DMS153 (cell line): ENCODE results near the gene ATP5F1D.

Experiments used
- DNase-seq: peaks from one replicate; lab custom pipeline; 2025; lab: John Stamatoyannopoulos, UW

The ATP5F1D gene

GRCh38 chr19:1270854-1271527, 29.4 kb downstream of the ATP5F1D start:
- no peak for DNase-seq

- DNase-seq, result no peak
Measured at GRCh38 chr19:1271528-1272422, 30.2 kb downstream of the ATP5F1D start.

DNA sequence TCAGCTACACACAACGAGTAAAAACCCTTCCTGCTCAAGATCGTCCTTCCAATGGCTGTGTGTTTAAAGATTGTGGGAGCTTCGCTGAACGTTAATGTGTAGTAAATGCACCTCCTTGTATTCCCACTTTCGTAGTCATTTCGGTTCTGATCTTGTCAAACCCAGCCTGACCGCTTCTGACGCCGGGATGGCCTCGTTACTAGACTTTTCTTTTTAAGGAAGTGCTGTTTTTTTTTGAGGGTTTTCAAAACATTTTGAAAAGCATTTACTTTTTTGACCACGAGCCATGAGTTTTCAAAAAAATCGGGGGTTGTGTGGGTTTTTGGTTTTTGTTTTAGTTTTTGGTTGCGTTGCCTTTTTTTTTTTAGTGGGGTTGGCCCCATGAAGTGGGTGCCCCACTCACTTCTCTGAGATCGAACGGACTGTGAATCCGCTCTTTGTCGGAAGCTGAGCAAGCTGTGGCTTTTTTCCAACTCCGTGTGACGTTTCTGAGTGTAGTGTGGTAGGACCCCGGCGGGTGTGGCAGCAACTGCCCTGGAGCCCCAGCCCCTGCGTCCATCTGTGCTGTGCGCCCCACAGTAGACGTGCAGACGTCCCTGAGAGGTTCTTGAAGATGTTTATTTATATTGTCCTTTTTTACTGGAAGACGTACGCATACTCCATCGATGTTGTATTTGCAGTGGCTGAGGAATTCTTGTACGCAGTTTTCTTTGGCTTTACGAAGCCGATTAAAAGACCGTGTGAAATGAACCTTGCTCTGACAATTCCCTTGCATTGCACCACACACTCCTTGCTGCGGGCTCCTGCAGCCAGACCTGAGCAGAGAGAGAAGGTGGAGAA, 31.1 kb downstream of the ATP5F1D start:
- no peak for DNase-seq

GRCh38 chr19:1273263-1274041, 31.9 kb downstream of the ATP5F1D start:
- no peak for DNase-seq

DNA sequence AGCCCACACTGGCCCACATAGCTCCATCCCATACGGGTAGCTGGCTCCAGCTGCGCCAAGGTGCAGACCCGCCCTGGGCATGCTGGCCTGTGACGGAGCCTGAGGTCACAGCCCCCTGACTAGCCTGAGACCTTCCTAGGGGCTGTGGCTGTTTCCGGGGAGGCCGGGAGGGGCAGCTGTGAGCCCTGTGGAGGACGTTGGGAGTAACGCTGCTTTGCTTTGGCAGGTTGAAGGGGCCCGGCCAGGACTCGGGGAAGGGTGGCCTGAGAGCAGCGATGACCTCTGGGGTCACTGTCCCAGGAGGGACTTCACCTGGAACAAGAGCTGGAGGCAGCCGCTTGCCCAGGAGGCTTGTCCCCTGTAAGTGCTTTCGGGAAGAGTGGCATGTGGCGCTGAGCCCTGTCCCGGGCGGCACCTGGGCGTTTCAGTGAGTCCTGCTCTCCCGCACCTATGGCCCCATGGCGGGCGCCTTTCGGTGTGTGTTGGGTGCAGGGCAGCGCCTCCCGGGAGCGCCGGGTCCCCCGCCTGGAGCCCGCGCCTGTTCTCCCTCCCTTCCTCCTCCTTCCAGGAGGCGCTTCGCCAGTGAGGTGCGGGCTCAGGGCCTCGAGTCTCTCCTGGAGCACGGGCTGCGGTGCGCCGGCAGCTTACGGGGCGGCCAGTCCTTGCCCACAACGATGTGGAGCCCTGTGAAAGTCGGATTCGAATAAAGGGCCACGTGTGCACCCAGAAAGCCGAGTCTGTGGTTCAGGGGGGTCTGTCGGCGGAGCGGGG, 32.7 kb downstream of the ATP5F1D start:
- no peak for DNase-seq

DNA sequence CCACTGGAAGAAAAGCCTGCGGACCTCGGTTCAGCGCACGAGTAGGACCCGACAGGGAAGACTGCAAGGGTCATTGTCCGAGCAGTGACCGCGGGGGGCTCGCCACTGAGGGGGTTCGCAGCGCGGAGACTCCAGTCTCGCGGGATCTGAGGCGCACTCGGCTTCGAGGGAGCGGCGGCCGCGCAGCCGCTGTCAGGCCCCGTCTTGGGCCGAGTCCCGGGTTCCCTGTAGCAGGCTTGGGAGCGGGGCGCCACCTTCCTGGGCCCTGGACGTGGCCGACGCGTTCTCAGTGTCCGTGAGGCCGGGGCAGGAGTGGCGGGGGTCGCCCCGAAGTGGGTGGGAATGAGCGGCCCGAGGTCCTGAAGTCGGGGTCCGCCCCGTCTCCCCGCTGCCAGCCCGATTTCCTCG, 33.3 kb downstream of the ATP5F1D start:
- no peak for DNase-seq

DNA sequence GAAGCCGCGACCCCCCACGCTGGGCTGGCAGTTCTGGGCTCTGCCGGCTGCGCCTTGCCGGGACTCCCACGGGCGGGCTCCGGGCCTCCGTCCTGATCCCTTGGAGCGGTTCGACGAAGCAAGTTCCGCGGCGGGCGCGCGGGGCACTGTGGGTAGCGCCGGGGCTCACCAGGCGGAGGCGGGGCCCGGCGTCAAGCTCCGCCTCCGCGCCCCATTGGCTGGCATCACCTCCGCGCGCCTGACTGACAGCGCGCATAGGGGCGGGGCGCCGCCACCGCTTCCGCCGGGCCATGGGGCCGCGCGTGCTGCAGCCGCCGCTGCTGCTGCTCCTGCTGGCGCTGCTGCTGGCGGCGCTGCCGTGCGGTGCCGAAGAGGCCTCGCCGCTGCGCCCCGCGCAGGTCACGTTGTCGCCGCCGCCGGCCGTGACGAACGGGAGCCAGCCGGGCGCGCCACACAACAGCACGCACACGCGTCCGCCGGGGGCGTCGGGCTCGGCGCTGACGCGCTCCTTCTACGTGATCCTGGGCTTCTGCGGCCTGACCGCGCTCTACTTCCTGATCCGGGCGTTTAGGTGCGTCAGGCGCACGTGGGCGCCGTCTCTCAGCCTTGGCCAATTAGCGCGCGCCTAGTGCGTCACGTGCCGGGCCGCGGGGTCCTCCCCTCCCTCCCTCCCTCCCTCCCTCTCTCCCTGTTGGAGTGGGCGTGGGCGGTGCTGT, 33.9 kb downstream of the ATP5F1D start, which contains the start of gene FAM174C:
FAM174C (plus strand) TSS at position 271 of the 716 bp plus-strand sequence; CDS start at position 291, 20 bp downstream.
- peak; percentile 62 for DNase-seq

DNA sequence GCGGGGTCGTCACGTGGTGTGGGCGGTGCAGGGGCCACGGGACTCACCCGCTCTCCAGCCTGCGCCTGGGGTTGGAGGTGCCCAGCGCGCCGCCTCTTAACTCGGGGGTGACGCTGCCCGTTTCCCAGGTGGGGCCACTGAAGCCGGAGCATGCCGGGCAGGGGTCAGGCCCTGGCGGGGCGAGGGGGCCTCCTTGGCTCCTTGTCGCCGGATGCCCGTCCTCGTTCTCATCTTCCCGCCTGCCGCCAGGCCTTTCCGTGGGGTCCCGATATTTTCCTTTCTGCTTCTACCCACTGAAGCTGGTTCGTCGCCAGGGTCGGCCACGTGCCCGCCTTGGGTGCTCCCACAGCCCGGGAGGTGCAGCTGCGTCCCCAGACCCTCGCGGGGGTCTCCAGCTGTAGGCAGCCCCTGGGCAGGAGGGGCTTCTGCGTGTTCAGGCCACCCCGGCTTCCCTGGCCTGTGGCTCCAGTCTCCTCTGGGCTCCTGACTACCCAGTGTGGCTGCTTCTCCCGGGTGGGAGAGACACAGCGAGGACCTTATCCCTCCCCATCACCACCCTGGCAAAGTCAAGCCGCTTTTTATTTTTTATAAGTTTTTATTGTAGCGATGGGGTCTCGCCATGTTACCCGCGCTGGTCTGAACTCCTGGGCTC, 34.6 kb downstream of the ATP5F1D start:
- no peak for DNase-seq

DNA sequence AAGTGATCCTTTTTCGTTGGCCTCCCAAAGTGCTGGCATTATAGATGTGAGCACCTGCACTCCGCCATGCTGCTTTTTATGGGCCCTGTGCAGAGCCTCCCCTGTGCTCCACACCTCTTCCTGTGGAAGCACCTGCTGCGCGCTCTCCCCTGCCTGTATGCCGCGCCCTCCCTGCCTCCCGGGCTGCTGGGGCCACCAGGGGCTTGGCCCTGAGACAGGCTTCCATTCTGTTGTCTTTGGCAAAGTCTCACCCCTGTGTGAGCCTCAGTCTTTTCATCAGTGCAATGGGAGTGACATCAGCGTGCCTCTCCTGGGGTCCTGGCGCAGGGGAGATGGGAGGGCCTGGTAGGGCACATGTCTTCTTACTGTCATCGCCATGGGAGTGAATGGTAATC, 35.1 kb downstream of the ATP5F1D start:
- DNase-seq, result no peak

GRCh38 chr19:1277061-1277460, 35.5 kb downstream of the ATP5F1D start:
- no peak for DNase-seq

DNA sequence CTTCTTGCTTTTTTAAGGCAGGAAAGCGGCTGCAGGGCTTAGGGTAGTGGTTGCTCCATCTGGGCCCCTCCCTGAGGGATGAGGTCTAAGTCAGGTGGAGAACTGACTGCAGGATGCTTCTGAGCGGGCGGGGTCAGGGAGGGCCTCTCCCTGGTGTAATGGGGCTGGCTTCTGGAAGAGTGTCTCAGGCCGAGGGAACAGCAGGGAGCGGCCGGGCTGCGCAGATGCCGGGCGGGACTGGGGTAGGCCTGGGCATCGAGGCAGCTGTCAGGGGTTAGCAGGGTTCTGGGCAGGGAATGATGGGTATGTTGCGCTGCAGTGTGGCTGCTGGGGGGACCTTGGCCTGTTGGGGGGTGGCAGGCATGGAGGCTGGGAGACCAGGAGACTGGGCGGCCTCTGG, 36.5 kb downstream of the ATP5F1D start:
- DNase-seq, result no peak

DNA sequence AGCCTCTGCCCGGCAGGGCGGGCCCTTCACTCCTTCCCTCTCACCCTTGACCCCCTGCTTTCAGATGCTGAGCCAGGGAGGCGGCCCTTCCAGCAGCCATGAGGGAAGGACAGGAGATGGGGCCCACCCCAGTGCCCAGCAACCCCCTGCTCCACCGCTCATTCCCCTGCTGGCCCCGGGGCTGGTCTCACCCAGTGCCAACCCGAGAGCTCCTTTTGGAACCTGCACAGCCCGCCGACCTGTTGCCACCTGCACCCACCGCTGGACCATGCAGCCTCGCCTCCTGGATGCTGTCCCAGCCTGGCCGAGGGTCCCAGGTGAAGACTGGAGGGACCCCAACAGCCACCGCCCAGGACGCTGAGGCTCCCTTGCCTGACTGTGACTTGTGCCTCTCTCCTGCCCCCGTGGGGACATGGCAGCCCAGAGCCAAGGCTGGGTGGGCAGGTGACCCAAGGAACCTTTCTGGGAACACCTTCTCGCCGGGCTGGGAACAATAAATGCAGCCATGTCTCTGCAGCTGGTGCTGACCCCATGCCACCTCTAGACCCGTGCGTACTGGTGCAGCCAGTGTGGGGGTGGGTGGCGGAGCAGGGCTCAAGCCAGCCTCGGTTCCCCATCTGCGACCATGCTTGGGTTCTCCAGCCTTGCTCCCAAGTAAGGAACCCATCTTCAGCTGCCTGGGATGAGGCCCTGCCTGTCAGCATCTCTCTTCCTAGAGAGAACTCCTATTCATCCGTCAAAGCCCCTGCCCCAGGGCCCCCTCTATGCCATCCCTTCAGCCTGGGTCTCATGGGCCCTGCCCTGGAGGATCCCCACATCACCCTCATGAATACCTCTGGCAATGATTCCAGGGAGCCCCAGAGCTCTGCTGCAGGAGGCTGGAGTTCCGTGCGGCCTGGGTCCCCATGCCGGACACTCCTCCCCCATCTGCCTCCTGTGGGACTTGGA, 37.4 kb downstream of the ATP5F1D start:
- DNase-seq, result no peak

DNA sequence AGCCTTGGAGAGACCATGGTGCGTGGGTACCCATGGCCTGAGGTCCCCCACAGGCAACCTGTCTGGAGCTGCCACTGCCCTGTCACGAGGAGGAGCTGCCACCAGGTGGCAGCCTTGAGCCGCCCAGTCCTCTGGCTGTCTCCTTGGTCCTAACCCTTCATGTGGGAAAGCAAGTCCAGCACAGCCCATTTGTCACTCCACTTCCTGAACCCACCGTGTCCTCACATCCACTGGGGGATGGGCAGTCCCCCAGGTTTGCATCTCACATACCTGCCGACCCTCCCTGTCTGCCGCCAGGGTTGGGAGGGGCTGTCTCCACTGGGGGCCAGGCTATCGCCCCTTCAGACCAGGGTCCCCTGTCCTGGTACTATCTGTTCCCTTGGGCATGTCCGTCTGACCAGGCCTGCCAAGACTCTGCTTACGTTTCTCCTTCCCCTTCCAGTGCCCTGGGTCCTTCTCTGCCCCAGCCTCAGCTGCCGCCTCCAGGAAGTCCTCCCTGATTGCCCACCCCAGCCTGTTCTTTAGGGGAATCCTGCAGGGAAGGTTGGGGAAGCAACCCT, 38.3 kb downstream of the ATP5F1D start:
- peak; percentile 36 for DNase-seq

DNA sequence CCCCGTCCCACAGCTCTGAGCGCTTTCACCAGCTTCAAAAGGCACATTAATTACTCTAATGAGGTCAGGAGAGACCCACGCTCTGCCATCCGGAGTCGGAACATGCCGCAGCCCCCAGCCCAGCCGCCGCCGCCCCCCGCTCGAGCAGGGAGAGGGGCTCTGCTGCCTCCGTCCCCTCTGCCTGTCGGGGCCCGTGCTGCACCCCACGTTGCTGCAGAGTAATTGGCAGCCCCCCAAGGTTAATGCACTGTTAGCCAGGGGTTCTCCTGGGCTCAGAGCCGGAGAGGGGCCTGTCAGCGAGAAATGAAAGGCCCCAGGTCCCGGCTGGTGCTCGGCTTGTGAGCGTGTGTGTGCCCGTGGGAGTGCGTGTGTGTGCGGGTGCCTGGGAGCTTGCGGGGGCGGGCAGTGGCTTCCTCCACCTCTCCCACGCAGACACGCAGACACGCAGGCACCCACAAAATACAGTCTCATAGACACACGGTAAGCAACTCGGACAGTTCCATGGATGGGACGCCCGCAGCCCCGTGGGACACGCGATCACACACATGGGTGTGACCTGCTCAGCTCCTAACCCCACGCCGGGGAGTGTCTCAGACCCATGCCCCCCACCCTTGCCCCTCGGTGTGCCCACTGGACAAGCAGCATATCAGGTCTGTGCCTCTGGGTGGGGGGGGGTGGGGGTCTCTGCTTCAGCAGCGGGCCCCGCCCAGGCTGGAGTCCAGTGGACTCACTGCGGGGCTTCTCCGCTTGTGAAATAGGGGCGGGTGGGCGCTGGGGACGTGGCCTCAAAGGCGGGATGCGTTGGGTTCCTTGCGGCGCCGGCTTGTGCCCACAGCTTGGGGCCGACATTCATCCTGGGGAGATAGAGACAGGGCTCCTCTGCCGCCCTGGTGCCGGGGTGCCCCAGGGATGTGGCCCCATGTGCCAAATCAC, 39.4 kb downstream of the ATP5F1D start:
- no peak for DNase-seq

DNA sequence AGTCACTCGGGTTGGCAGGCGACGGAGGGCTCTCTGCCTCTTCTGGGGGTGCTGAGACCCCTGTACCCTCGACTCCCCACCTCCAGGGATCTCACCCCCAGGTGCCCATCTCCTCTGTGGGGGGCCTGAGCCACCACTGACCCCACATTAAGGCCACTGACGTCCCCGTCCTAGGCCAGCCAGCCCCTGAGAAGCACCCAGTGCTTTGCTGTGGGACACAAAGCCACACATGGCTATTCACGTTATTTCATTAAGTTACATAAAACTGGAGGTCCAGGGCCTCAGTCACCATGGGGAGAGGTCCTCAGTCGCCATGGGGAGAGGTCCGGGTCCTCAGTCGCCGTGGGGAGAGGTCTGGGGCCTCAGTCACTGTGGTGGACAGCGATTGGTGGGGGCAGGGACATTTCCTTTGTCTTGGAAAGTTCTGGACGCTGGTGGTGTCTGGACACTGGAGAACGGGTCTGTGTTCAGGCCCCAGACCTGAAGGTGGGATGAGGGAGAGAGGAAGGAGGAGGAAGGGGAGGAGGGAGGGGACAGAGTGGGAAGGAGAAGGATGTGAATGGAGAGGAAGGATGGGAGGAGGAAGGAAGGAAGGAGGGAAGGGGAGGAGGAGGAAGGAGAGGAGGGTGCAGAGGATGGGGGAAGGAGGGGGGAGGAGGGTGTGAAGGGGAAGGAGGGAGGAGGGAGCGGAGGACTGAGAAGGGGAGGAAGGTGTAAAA, 40.2 kb downstream of the ATP5F1D start:
- no peak for DNase-seq

GRCh38 chr19:1282588-1283206, 41.1 kb downstream of the ATP5F1D start:
- DNase-seq, result no peak
